ENCODE measurements around the gene KDM4D. TPM values are rescaled to one million over a fixed set of nuclear protein-coding genes. Genes with fewer than 3 reads are reported as not detected.

KDM4D gene
- total RNA-seq, 4 donors from 2014 or later, result under 0.01 to 1.9 (median 0.70) TPM; not detected in 1

- TF ChIP-seq POLR2A (IDR thresholded peaks at IDR 0.05), result no peak
- TF ChIP-seq CTCF (IDR thresholded peaks at IDR 0.05), result no peak
- no peak for DNase-seq
- intact Hi-C loops (cut with DNase I; ENCODE audit: low total_unique reads), result no loop called here
- H3K4me1 ChIP-seq, result no peaks in the 10 kb centered on the region
- H3K4me3 ChIP-seq, result no peak overlapping the region
- no peak overlapping the region for H3K27ac ChIP-seq
- H3K27me3 ChIP-seq, result no peaks in the 10 kb centered on the region
- no peaks in the 10 kb centered on the region for H3K36me3 ChIP-seq
- H3K9me3 ChIP-seq, result no peaks in the 10 kb centered on the region
Observed at GRCh38 chr11:94987378-94987777, 13.9 kb downstream of the KDM4D start.

DNA sequence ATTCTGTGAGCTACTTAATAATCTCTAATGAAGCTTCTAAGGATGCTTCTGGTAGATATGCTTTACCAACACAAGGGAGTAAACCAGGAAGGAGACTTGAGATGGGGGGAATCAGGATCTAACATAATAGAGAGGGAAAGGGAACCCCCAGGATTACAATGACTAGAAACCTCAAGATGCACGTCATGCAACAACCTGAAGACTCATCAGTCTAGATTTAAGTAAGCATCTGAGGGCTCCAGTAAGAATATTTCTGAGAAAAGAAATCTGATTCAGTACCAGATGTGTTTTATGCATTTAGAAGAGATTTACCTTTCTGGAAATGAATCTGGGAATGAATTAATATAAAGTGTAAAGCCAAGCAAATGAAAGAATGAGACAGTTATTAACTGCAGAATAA, 15.2 kb downstream of the KDM4D start:
- Histone ChIP-seq H3K27me3 (no peaks in the 10 kb centered on the region), H3K9me3 (no peaks in the 10 kb centered on the region), H3K36me3 (no peaks in the 10 kb centered on the region), H3K27ac (no peak overlapping the region), H3K4me1 (no peaks in the 10 kb centered on the region), H3K4me3 (no peak overlapping the region)
- TF ChIP-seq CTCF (IDR thresholded peaks at IDR 0.05), result no peak
- no peak for TF ChIP-seq POLR2A (IDR thresholded peaks at IDR 0.05)
- no peak for DNase-seq
- intact Hi-C loops (cut with DNase I; ENCODE audit: low total_unique reads), result no loop called here

DNA sequence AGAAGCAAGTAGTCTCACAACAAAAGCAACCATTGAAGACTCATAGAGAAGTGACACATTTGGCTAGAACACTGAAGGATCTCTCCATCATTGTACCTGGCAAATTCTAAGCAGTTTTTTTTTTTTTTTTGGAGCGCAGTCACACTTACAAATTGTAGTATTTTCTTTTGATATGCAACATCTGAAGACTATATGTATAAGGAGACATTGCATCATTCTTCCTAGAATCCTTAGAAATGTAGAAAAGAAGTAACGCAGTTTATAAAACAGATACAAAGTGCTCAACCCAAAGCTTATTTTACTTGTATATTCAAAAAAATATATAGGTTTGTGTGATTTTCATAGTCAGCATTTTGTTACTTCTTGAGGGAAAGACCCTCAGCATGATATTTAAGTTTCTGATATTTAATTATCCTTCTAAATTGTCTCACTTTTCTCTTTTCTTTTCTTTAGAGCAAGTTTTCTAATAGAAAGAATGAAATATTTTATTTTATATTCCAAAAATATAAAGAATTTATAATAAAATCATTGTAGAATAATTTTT, 20.0 kb downstream of the KDM4D start:
- Histone ChIP-seq H3K27ac (no peak overlapping the region), H3K4me3 (no peak overlapping the region), H3K4me1 (no peaks in the 10 kb centered on the region), H3K36me3 (no peaks in the 10 kb centered on the region), H3K9me3 (no peaks in the 10 kb centered on the region), H3K27me3 (no peaks in the 10 kb centered on the region)
- intact Hi-C loops (cut with DNase I; ENCODE audit: low total_unique reads), result no loop called here
- DNase-seq, result no peak
- TF ChIP-seq POLR2A (IDR thresholded peaks at IDR 0.05) (no peak), CTCF (IDR thresholded peaks at IDR 0.05) (no peak)

DNA sequence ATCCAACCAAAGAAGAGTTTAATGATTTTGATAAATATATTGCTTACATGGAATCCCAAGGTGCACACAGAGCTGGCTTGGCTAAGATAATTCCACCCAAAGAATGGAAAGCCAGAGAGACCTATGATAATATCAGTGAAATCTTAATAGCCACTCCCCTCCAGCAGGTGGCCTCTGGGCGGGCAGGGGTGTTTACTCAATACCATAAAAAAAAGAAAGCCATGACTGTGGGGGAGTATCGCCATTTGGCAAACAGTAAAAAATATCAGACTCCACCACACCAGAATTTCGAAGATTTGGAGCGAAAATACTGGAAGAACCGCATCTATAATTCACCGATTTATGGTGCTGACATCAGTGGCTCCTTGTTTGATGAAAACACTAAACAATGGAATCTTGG, 23.9 kb downstream of the KDM4D start:
- Histone ChIP-seq H3K4me3 (no peak overlapping the region), H3K36me3 (no peaks in the 10 kb centered on the region), H3K27ac (no peak overlapping the region), H3K9me3 (no peaks in the 10 kb centered on the region), H3K4me1 (no peaks in the 10 kb centered on the region), H3K27me3 (no peaks in the 10 kb centered on the region)
- DNase-seq, result no peak
- intact Hi-C loops (cut with DNase I; ENCODE audit: low total_unique reads), result no loop called here
- TF ChIP-seq POLR2A (IDR thresholded peaks at IDR 0.05) (no peak), CTCF (IDR thresholded peaks at IDR 0.05) (no peak)

- intact Hi-C loops (cut with DNase I; ENCODE audit: low total_unique reads), result no loop called here
- no peak for DNase-seq
- Histone ChIP-seq H3K27me3 (no peaks in the 10 kb centered on the region), H3K9me3 (no peaks in the 10 kb centered on the region), H3K4me3 (no peak overlapping the region), H3K4me1 (no peaks in the 10 kb centered on the region), H3K27ac (no peak overlapping the region), H3K36me3 (no peaks in the 10 kb centered on the region)
- TF ChIP-seq POLR2A (IDR thresholded peaks at IDR 0.05) (no peak), CTCF (IDR thresholded peaks at IDR 0.05) (no peak)
Observed at GRCh38 chr11:94998285-94998684, 24.8 kb downstream of the KDM4D start.
